HG02588 (cell line): ENCODE measurements around the gene TPP2.

Experiments
- ATAC-seq: cut with Tn5 transposase; IDR thresholded peaks from one replicate; pipeline ENCODE4 v1.9.1; 2021; ENCODE audit warnings: mild to moderate bottlenecking, moderate library complexity; ENCODE audit not compliant: unreplicated experiment

TPP2 gene

DNA sequence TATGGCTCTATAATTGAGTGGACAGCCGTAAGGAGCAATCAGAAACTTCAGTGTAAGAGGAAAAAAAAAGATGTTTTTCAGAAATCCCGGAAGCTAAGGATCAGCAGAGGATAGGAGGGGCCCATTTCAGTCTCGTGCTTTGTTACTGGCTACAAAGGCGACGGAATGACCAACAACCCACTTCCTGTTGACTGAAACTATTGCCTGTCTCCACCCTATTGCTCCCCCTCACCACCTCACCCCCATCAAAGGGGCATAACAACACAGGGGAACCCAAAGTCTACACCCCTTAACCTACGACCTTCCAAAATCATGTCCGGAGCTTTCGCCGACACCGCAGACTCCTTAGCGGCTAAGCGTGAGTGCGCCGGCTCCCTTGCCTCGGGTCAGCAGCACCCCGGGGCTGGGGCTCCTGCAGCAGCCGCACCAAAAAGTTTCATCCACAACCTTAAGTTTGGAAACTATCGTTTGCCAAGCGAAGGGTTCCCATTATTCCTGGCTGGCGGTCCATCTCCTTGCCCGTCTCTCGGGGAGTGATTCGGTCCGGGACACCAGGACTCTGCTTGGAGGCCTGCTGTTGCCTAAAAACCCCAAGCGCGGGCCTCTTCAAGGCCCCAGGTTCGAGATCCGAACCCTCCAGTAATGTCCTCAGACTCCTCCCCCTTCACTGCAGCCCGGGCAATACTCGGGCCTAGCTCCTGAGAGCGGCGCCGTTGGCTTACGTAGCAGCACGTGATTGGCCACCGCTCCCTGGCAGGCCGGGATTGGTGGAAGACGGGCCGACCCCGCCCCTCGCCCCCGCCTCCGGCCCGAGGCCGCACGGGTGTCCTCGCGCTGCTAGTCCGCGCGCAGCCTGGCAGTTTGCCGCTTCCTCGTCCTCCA is at the start of gene TPP2:
TSS of gene TPP2 (plus strand) at position 840 of the 882 bp plus-strand sequence. CDS start 53 bp downstream, outside the sequence.
- ATAC-seq, result peak; percentile 77

GRCh38 chr13:102548811-102549210 is 48.0 kb upstream of the TPP2 start:
- no peak for ATAC-seq

GRCh38 chr13:102550507-102550906 is 46.3 kb upstream of the TPP2 start:
- ATAC-seq, result no peak

- peak; percentile 53 for ATAC-seq
These were observed 40.8 kb upstream of the TPP2 start for GRCh38 chr13:102555914-102556553.

DNA sequence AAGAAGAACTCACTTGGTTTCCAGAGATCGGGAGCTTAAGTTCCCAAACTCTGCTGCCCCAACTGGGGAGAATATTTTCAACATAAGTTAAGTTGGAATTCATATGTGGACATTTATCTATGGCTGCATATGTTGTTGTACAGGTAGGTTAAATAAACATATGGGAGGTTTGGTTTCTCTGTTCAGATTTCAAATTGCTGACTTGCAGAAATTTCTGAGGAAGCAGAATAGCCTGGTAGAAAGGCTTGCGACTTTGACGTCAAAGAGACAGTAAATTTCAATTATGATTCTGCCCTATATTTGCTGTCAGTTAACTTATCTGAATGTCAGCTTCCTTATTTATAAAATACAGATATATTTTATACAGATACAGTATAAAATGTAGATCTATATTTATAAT is 40.0 kb upstream of the TPP2 start:
- ATAC-seq, result no peak

DNA sequence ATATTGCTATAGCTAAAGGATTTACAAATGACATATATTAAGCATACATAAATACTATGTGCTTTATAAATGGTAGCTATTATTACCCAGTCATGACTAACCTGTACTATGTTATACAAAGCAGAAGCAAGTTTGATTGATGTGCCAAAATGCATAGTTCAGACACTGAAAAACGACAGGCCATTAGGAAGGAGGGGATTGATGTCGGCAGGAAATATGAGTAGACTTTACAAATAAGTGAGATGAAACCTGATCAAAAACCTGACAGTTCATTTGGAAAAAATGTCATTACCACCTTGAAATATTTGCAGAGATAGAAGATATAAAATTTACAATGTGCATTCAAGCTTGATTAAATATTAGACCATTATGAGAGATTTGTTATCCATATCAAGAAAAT is 38.8 kb upstream of the TPP2 start:
- no peak for ATAC-seq

- ATAC-seq, result no peak
These were observed 34.9 kb upstream of the TPP2 start for GRCh38 chr13:102561933-102562332.

DNA sequence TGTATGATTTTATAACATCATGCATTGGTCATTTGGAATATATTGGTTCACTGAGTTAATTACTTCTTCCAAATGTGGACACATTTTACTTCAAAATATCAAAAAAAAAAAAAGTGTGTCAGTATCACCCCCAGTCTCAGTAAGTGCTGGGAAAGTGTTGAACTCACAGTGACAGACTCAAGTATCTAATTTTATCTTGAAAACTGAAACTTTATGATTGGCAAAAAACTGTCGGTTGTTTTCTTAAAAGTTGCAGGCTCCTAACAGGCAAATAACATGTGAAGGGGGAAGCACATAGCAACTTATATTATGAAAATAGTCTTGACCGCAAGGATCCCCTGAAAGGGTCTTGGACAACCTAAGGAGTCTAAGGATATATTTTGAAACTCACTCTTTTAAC is 33.5 kb upstream of the TPP2 start:
- ATAC-seq, result no peak

GRCh38 chr13:102564564-102564963 is 32.2 kb upstream of the TPP2 start:
- ATAC-seq, result no peak

GRCh38 chr13:102566513-102566912 is 30.3 kb upstream of the TPP2 start:
- ATAC-seq, result no peak

DNA sequence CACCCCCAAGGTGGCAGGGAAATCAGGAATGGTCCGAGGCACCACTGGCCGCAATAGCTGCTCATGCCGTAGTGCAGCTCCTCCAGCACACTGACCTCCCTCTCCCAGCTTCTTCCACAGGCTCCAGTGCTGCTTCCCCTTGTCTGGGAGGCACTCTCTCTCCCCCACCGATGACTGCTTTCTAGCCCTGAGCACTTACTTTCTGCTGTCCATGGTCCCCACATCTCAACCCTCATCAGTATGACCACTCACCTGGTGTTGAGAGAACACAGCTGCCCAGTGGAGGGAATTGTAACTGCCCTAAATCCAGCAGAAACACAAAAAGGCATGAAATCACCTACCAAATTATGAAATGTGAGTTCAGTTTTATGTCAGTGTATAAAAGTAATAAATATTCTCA is 28.9 kb upstream of the TPP2 start:
- ATAC-seq, result no peak

DNA sequence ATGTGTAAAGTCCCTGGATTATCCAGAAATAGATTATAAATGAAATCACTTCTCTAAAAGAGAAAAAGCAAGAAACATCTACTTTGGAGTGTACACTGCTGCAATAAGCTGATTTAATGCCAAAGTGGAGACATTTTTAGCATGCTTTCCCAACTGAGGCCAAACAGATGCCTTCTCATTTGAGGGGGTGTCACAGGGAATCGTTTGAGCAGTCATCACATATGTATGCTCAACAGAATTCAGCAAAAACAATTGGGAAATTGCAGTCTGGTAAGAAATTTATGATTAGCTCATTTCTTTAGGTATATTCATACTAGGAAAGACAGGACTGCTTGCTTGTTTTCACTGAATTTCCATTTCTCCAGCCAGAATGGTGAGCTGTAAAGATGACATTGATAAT is 27.3 kb upstream of the TPP2 start:
- ATAC-seq, result no peak

- no peak for ATAC-seq
These were observed 25.7 kb upstream of the TPP2 start for GRCh38 chr13:102571075-102571474.

DNA sequence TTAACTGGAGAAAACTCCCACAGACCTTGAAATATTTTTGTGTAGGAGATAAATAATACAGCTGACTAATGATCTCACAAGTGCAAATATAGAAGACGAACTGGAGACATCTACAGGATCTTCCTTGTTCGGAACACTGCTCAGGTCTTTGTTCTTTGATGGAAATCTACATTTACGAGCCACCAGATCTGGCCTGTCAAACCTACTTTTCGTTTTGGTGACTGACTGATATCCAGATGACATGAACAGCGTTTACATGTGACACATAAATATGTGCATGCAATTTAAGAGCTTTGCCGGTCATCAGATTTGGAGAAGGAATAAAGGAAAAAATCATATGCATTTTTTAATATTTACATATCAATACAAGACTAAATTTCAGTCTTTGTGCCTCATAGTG is 24.5 kb upstream of the TPP2 start:
- ATAC-seq, result no peak

GRCh38 chr13:102580552-102581169 is 16.1 kb upstream of the TPP2 start:
- ATAC-seq, result peak; percentile 71

GRCh38 chr13:102582256-102582655 is 14.5 kb upstream of the TPP2 start:
- ATAC-seq, result no peak

DNA sequence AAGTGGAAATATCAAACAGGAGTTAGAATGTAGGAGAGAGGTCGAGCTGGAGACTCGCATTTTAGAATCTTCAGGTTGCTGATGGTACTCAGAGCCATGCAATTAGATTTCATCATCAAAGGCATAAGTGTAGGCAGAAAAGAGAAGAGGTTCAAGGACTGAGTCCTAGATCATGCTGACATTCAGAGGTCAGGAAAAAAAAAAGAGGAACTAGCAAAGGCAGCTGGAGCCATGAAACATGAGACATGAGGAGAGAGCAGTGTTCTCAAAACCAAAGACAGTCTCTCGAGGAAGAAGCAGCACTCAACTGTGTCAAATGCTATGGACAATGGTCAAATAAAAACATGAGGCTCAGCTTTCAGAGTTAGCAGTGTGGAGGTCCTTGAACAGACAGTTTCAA is 12.4 kb upstream of the TPP2 start:
- ATAC-seq, result peak; percentile 60

DNA sequence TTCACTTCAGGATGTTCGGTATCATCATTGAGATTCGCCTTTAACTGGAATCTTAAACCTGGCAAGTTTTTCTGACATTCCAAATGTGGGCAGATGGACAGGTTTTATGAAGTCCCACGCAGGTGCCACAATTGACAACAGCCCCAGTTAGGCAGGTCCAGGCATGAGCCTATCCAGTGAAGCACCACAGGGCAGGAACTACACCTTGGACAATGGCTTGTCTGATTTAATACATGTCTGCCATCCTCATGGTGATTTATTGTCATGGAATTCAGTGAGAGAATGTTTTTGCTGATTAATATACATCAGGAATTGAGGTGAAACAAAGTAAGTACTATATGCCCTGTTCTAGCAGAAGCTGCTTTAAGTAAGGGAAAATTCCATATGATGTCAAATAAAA is 10.2 kb upstream of the TPP2 start:
- ATAC-seq, result no peak

DNA sequence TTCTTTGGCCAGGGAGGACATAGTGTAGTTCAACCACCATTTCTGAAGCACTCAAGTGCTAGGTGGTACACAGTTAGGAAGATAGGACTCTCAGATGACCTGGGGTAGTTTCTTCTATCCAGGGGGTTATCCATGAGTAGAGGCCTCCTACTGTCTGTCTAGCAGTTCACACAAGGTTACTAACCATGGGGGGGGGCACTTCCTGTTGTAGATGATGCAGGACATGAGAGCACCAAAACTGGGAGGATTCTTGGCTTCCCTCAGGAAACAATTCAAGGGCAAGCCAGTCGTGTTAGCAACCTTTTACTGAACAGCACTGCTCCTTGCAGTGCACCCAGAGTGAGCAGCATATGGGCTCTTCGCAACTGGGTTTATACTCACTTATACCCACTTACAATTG is 8.9 kb upstream of the TPP2 start:
- no peak for ATAC-seq

DNA sequence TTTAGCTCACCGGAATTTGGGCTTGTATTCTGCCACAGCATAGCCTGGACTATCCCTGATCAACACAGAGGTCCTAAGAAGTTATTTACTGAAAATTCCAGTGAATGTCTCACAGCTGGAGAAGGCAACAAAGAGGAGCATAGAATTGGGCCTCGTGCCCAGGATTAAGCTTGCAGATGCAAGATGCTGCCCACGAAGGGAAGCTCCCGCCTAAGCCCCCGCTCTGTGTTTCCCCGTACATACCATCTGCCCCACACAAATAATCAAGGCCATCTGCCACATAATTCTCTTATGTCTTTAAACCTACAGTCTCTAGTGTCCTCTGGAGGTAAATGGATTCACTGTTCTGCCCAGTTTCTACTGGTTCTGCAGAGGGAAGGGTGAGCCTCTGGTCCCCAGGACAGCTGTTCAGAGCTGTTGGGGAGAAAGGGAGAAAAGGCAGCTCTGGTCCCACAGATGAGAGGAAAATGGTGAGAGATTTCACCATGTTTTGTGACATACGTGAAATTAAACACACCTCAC is 7.4 kb upstream of the TPP2 start:
- ATAC-seq, result no peak

GRCh38 chr13:102591988-102592781 is 4.6 kb upstream of the TPP2 start:
- peak; percentile 41 for ATAC-seq
